ENCODE data around the gene IRAK2.

GRCh38 chr3:10198226-10198625, 33.5 kb downstream of the IRAK2 start:
- TF ChIP-seq CTCF (conservative IDR thresholded peaks at IDR 0.05 in 1 of 2, IDR thresholded peaks at IDR 0.05 in 1 of 2; ENCODE audit: low read depth in 1 of 2, low read length in 2 of 2) (no peak), EZH2 (IDR thresholded peaks at IDR 0.05; ENCODE audit: low read length, missing control alignments) (no peak)

Data from fibroblast of lung (primary cell).